ENCODE measurements around the gene PLEKHJ1. TPM values are rescaled to one million over a fixed set of nuclear protein-coding genes. Genes with fewer than 3 reads are reported as not detected.

Gene PLEKHJ1
- total RNA-seq, 1 donor from 2014 or later = 69.8 TPM

DNA sequence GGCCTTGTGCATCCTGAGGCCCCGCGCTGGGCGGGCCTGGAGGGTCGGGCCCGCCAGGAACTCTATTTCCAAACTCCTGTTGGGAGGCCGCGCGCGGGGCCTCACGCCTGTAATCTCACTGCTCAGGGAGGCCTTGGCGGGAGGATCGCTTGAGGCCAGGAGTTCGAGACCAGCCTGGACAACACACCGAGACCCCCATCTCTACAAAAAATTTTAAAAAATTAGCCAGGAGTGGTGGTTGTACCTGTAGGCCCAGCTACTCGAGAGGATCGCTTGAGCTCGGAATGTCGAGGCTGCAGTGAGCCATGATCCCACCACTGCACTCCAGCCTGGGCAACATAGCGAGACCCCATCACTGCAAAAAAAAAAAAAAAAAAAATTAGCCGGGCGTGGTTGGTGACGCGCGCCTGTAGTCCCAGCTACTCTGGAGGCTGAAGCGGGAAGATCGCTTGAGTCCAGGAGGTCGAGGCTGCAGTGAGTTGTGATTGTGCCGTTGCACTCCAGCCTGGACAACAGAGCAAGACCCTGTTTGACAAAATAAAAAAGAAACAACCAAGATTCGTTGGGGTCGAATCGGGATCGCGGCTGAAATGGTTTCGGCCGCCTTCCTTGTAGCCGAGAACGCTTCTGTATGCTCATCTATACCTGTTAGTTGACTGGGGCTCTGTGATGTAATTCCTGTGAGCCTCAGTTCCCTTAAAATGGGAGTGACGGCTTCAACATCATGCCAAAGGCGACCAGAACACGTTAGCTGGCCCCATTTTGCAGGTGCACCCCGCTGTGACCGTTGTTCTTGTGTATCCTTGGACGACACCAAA lies 1.1 kb upstream of the PLEKHJ1 start:
- DNase-seq (ENCODE audit: extremely low read depth, low read depth, low spot score) = no peak

- DNase-seq (ENCODE audit: extremely low read depth, low read depth, low spot score) = no peak
Measured at GRCh38 chr19:2236064-2236313, 140 bp downstream of the PLEKHJ1 start.

- DNase-seq (ENCODE audit: extremely low read depth, low read depth, low spot score) = no peak
Measured at GRCh38 chr19:2235381-2236063, 607 bp downstream of the PLEKHJ1 start.

- no peak for DNase-seq (ENCODE audit: extremely low read depth, low read depth, low spot score)
Measured at GRCh38 chr19:2234996-2235380, 1.1 kb downstream of the PLEKHJ1 start.

DNA sequence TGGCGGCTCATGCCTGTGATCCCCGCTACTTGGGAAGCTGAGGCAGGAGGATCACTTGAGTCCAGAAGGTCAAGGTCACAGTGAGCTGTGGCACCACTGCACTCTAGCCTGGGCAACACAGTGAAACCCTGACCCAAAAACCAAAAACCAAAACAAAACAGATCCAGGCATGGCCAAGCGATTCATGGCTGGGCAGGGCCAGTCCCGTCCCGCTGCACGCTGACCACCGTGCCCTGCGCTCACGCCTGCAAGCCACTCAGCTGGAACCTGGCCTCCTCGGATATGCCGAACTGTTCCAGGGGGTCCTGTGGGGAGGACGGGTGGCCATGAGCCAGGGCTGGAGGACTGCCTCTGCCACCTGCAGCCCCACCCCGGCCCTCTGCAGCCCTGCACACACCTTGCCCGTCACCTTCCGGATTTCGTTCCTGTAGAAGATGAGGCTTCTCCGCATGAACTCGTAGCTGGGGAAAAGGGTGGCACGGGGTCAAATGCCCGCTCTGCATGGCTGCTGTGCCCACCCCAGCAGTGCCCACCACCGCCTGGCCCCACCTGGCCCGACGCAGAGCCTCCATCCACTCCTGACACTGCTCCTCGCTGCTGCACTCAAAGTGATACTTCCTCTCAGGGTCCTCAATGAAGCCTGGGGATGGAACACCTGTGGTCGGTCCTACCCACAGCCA lies 2.4 kb downstream of the PLEKHJ1 start:
- no peak for DNase-seq (ENCODE audit: extremely low read depth, low read depth, low spot score)

DNA sequence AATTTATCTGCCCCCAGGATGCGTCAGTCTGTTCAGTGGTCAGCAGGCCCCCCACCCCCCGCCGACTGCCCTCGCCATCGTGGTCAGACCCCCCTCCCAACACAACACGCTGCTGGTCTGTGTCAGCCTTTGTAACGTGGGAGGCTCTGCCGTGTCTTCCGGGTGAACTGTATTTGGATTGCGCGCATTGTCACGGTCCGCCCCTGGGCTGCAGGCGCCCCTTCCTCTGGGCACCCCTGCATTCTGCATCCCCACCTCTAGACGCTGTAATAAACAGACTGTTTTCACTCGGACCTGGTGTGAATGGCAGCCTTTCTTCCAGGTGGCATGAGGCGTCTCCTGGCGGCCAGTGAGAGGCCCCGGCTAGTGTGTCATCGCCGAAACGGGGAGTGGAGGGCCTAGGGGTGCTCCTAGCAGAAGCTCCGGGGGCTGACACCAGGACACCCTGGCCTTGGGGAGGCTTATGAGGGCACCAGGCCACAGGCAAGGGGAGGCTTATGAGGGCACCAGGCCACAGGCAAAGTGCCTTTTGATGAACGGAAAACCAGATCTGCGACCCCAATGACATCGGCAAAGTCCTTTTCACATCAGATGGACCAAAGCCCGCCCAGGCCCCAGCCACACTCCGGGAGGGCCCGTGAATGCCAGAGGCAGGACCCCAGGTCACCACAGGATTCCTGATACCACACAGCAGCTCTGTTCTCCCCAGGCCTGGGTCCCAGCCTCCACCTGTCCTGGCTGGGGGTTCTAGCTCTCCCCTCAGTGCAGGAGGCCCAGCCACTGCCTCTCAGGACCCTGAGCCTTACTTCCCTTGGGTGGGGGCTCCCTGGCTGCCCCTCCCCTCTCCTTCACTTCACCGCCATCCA lies 3.6 kb downstream of the PLEKHJ1 start:
- no peak for DNase-seq (ENCODE audit: extremely low read depth, low read depth, low spot score)

- DNase-seq (ENCODE audit: extremely low read depth, low read depth, low spot score) = no peak
Measured at GRCh38 chr19:2231621-2232221, 4.4 kb downstream of the PLEKHJ1 start.

GRCh38 chr19:2230807-2231533 lies 5.2 kb downstream of the PLEKHJ1 start:
- no peak for DNase-seq (ENCODE audit: extremely low read depth, low read depth, low spot score)

DNA sequence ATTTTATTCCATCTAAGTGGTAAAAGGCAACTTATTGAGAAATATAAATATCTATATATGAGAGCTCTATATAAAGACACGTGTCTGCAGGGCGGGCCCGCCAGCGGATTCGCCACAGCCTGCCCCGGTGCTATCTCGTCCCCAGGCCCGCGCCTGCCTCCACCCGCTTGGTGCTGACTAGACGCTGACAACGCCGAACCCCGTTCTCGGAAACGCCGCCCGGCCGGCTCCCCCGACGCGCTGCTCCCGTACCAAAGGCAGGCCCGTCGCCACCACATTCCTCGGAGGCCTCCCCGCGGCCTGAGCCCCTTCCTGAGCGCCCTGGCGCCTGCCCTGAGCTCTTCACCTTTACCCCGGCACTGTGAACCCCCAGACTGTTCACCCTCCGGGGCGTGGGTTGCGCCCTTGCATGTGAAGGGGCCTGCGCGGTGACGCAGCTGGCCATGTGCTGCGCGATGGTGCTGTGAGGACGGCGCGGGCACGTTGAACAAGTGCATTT lies 6.0 kb downstream of the PLEKHJ1 start:
- no peak for DNase-seq (ENCODE audit: extremely low read depth, low read depth, low spot score)

DNA sequence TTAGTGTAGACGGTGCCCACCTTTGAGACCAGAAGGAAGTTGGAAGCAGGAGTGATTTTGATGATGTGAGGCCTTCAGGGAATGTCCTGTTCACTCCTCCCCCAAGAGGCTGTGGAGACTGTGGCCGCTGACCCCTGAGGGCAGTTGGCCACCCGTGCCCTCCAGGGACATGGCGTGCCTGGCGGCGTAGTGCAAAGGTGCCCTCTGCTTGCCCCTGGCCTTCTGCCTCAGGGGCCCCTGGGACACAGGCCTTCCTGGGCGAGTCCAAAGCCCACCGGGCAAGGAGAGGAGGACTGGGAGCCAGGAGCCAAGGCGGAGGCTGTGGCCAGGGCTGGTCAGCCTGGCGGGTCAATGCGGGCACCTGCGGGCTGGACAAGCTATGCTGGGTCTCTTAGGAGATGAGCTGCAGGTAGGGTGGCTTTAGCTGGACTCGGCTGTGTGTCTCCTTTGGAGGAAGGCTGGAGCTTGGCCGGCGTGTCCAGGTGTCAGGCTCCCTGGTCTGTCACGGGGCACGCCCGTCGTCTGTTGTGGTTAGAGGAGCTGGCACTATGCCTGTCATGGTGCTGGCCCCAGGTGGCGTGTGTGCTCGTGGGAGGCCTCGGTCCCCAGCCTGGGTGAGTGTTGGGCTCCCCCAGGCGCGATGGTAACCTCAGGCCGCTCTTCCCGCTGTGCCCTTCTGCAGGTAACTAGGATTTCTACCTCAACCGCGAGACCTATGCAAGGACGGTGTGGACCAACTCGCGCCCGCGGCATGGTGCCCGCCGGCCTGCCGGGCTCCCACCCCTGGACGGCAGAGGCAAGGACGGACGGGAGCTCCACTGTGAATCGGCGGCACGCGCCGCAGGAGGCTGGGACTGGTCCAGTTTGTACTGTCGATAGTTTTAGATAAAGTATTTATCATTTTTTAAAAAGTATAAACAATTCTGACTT lies 6.8 kb downstream of the PLEKHJ1 start:
- no peak for DNase-seq (ENCODE audit: extremely low read depth, low read depth, low spot score)

DNA sequence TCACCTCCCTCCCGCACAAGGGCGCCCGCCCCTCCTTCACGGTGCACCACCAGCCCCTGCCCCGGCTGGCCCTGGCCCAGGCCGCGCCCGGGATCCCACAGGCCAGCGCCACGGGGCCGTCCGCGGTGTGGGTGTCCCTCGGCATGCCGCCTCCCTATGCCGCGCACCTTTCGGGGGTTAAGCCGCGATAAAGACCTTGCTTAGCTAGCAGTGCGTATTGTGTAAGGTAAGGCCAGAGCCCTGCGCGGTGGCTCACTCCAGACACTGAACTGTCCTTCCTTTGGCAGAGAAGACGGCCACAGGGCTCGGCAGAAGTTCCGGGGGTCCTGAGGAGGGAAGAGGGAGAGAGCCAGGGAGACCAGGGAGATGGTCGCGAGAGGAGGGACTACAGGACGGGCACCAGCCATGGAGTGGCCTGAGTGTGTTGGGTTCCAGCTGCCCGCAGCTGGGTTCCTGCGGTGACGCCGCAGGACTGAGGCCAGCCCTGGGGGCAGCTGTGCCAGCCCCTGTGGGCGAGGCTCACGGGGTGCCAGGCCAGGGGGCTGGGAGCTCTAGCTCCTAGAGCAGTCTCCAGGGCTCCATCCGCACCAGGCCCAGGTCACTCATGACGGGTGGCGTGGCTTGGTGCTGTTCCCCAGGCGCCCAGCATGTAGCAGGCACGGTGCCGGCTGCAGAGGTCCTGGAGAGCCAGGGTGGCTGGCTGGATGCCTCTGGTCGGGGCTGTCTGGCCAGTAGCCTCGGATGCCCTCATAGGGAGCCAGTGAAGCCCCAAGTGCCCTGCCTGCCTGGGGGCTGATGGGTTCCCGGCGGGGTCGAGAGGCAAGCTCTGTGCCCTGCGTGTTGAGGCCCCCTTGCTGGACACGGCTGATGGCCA lies 7.7 kb downstream of the PLEKHJ1 start:
- DNase-seq (ENCODE audit: extremely low read depth, low read depth, low spot score) = no peak

- DNase-seq (ENCODE audit: extremely low read depth, low read depth, low spot score) = no peak
Measured at GRCh38 chr19:2227415-2228156, 8.5 kb downstream of the PLEKHJ1 start.

DNA sequence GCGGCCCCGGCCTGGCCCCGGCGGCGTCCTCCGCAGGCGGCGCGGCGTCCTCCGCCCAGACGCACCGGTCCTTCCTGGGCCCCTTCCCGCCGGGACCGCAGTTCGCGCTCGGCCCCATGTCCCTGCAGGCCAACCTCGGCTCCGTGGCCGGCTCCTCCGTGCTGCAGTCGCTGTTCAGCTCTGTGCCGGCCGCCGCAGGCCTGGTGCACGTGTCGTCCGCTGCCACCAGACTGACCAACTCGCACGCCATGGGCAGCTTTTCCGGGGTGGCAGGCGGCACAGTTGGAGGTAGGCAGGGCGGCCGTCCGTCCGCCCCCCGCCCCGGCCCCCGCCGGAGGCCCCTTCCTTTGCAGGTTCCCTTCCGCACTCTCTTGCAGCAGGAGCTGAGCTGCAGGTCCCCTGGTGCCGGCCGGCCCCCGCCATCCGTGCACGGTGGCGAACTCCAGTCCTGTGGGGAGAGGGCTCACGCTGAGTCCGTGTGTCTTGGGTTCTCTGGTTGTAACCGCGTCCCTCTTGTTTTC lies 9.2 kb downstream of the PLEKHJ1 start:
- DNase-seq (ENCODE audit: extremely low read depth, low read depth, low spot score) = no peak

- no peak for DNase-seq (ENCODE audit: extremely low read depth, low read depth, low spot score)
Measured at GRCh38 chr19:2226051-2226839, 9.9 kb downstream of the PLEKHJ1 start.

- DNase-seq (ENCODE audit: extremely low read depth, low read depth, low spot score) = no peak
Measured at GRCh38 chr19:2225415-2226050, 10.6 kb downstream of the PLEKHJ1 start.

Data from glomerular endothelial cell (primary cell).